ENCODE data around the gene ADGRA1. TPM values are rescaled to one million over a fixed set of nuclear protein-coding genes. Genes with fewer than 3 reads are reported as not detected.

ADGRA1 gene
- total and polyA plus RNA-seq, 2 of the 13 experiments (the other 11 are each of a cell fraction or from before 2014, with no cell fraction given): not detected

DNA sequence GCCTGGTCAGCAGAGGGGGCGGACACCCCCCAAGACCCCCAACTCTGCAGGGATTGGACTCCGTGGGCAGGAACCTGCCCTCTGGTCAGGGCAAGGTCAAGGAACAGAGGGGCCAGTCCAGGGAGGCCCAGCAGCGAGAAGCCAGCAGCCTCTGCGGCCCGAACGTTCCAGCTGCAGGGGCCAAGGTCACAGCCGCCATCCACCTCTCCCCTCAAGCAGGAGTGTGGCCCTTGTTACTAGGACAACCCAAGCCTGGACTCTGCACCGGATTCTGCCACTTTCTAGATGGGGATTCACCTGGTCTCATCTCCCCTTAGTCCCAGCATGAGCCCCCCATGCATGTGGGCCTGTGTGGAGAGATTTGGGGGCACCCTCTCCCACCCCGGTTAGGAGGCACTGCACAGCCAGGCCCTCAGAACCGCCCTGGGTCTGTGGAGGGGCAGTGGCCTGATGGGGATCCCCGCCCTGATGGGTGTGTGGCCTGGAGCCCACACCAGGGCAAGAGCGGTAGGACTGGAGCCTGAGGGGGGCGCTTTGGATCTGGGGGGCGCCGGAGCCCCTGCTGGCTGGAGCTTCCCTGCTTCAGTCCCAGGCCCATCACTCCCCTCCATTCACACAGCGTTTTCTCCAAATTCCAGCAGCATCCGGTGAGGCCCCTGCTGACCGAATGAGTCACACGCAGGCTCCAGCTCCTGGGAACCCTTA lies 18.1 kb downstream of the ADGRA1 start:
- ChIA-PET POLR2A (no interaction called here), CTCF (ENCODE audit: low intra/inter-chr PET ratio, low total read pairs) (no interaction called here)
- Histone ChIP-seq H3K4me1 (ENCODE audit: insufficient read depth, low read length) (no peaks in the 10 kb centered on the region), H3K9me3 (ENCODE audit: low read length) (peaks cover 12% of the 10 kb centered on the region), H3K36me3 (replicated peaks in 1 of 2; ENCODE audit: control insufficient read depth in 1 of 2, insufficient read depth in 2 of 2, low read length in 2 of 2) (no peaks in the 10 kb centered on the region), H3K4me2 (ENCODE audit: low read depth, low read length) (no peak overlapping the region), H3K79me2 (ENCODE audit: insufficient read depth, low read length) (no peaks in the 10 kb centered on the region), H3K9ac (ENCODE audit: insufficient read depth, low read depth, low read length) (no peak overlapping the region), H3K4me3 (replicated peaks in 1 of 3; ENCODE audit: insufficient read depth in 1 of 3, low read depth in 2 of 3, low read length in 3 of 3) (no peak overlapping the region), H3K27me3 (ENCODE audit: control insufficient read depth in 1 of 2, insufficient read depth in 2 of 2, low read length in 2 of 2) (peaks cover 9 to 61% of the 10 kb centered on the region in 2 experiments; a peak in 4 of 5 replicates), H4K20me1 (ENCODE audit: insufficient read depth, low read length) (no peaks in the 10 kb centered on the region), H3K27ac (ENCODE audit: extremely low read length, insufficient read depth, low read length) (no peak overlapping the region), H2AFZ (ENCODE audit: low read length) (no peak overlapping the region)
- WGBS (ENCODE audit: low lambda C conversion rate): 19% methylated on average over 11 of the region's 19 CpGs
- intact Hi-C loops (cut with micrococcal nuclease; ENCODE audit: unreplicated experiment): no loop called here
- TF ChIP-seq SMC3 (IDR thresholded peaks at IDR 0.05; ENCODE audit: low read length) (no peak), ZNF770 (CRISPR knock-in tag; IDR thresholded peaks at IDR 0.05) (peak; percentile 46; the same call in 1 of the 2 replicates)
- FAIRE-seq (no peak), ATAC-seq (no peak), DNase-seq (ENCODE audit: low spot score) (no peak)
- in situ Hi-C loops (cut with HindIII; ENCODE audit: extremely low pct_ligation_motif_present, low pct_unique_long_range_greater_than_20kb): no loop called here
- BruUV-seq (replicated peaks): no TSS peak

DNA sequence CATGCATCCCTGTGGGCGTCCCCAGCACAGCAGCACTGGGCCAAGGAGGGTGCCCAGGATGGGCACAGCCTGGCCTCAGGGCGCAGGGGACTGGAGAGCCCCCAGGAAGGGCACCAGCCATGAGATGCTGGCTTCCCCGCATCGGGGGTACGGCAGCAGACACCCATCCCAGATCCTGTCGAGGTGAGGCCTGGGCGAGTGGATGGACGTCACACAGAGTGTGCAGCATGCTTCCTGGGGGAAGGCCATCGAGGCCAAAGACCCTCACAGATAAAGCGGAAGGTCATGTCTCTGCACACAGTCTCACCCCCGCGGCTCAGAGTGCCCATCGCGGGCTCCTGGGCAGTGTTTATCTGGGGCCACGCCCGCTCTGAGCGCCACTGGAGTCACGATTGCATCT lies 18.8 kb downstream of the ADGRA1 start:
- no TSS peak for BruUV-seq (replicated peaks)
- no peak for DNase-seq (ENCODE audit: low spot score)
- Histone ChIP-seq H3K4me3 (replicated peaks in 1 of 3; ENCODE audit: insufficient read depth in 1 of 3, low read depth in 2 of 3, low read length in 3 of 3) (no peak overlapping the region), H3K9ac (ENCODE audit: insufficient read depth, low read depth, low read length) (no peak overlapping the region), H3K27me3 (ENCODE audit: control insufficient read depth in 1 of 2, insufficient read depth in 2 of 2, low read length in 2 of 2) (peaks cover 7 to 54% of the 10 kb centered on the region in 2 experiments; a peak in 3 of 5 replicates), H3K4me1 (ENCODE audit: insufficient read depth, low read length) (no peaks in the 10 kb centered on the region), H4K20me1 (ENCODE audit: insufficient read depth, low read length) (no peaks in the 10 kb centered on the region), H2AFZ (ENCODE audit: low read length) (no peak overlapping the region), H3K79me2 (ENCODE audit: insufficient read depth, low read length) (no peaks in the 10 kb centered on the region), H3K4me2 (ENCODE audit: low read depth, low read length) (no peak overlapping the region), H3K9me3 (ENCODE audit: low read length) (peaks cover 12% of the 10 kb centered on the region), H3K36me3 (replicated peaks in 1 of 2; ENCODE audit: control insufficient read depth in 1 of 2, insufficient read depth in 2 of 2, low read length in 2 of 2) (no peaks in the 10 kb centered on the region), H3K27ac (ENCODE audit: extremely low read length, insufficient read depth, low read length) (no peak overlapping the region)
- FAIRE-seq: no peak
- intact Hi-C loops (cut with micrococcal nuclease; ENCODE audit: unreplicated experiment): no loop called here
- ATAC-seq: no peak
- ChIA-PET CTCF (ENCODE audit: low intra/inter-chr PET ratio, low total read pairs) (no interaction called here), POLR2A (no interaction called here)
- in situ Hi-C loops (cut with HindIII; ENCODE audit: extremely low pct_ligation_motif_present, low pct_unique_long_range_greater_than_20kb): no loop called here
- 16% methylated on average over 6 of the region's 18 CpGs for WGBS (ENCODE audit: low lambda C conversion rate)
- no peak for TF ChIP-seq RCOR2 (CRISPR knock-in tag; IDR thresholded peaks at IDR 0.05)
- TF ChIP-seq ZBTB49 (CRISPR knock-in tag; IDR thresholded peaks at IDR 0.05; ENCODE audit: borderline replicate concordance): no peak
- TF ChIP-seq KDM4B (CRISPR knock-in tag; IDR thresholded peaks at IDR 0.05): no peak
- no peak for TF ChIP-seq FLYWCH1 (CRISPR knock-in tag; IDR thresholded peaks at IDR 0.05)
- no peak for TF ChIP-seq BCL6 (CRISPR knock-in tag; IDR thresholded peaks at IDR 0.05)
- no peak for TF ChIP-seq ZNF431 (CRISPR knock-in tag; IDR thresholded peaks at IDR 0.05; ENCODE audit: borderline replicate concordance, low read depth)
- TF ChIP-seq ZNF274 (CRISPR knock-in tag; IDR thresholded peaks at IDR 0.05): no peak
- no peak for TF ChIP-seq MIER2 (CRISPR knock-in tag; IDR thresholded peaks at IDR 0.05)
- no peak for TF ChIP-seq ZXDC (CRISPR knock-in tag; IDR thresholded peaks at IDR 0.05)

Data from HepG2 (cell line).